Nephron progenitor cell (in vitro differentiated cells): Measurements from ENCODE around the gene HMGCS2.

Source experiments
- DNase-seq: peaks from one replicate; pipeline ENCODE4 v3.0.0; 2021
- H3K27ac Mint-ChIP-seq: 2 replicates; pipeline ENCODE4 v1.8.0; 2021; ENCODE audit warnings: mild to moderate bottlenecking, moderate library complexity, mixed read lengths
- H3K27me3 Mint-ChIP-seq: 2 replicates; pipeline ENCODE4 v1.8.0; 2021; ENCODE audit warnings: mild to moderate bottlenecking, low read depth, mixed read lengths; ENCODE audit not compliant: poor library complexity
- H3K36me3 Mint-ChIP-seq: 2 replicates; pipeline ENCODE4 v1.8.0; 2021; ENCODE audit warnings: low read depth, mixed read lengths
- H3K4me1 Mint-ChIP-seq: 2 replicates; pipeline ENCODE4 v1.8.0; 2021; ENCODE audit warnings: mixed read lengths
- H3K4me3 Mint-ChIP-seq: 2 replicates; pipeline ENCODE4 v1.8.0; 2021; ENCODE audit warnings: mild to moderate bottlenecking, moderate library complexity, mixed read lengths
- H3K9me3 Mint-ChIP-seq: 2 replicates; pipeline ENCODE4 v1.8.0; 2021; ENCODE audit warnings: mild to moderate bottlenecking, moderate library complexity, mixed read lengths
- CTCF ChIP-seq: fragments of 200-600 bp; sonication (generic); IDR thresholded peaks from 2 replicates; pipeline ENCODE4 v1.5.0; 2021; ENCODE audit warnings: antibody characterized with exemption

The HMGCS2 gene

GRCh38 chr1:119773711-119774241 is 5.1 kb upstream of the HMGCS2 start:
- Mint-ChIP-seq H3K9me3 (peaks cover 4% of the 10 kb centered on the region), H3K27me3 (peaks cover 4% of the 10 kb centered on the region), H3K36me3 (no peaks in the 10 kb centered on the region), H3K4me1 (peaks cover 35% of the 10 kb centered on the region), H3K4me3 (peak overlapping the region; percentile 27), H3K27ac (peak overlapping the region; percentile 3)
- no peak for TF ChIP-seq CTCF
- no peak for DNase-seq

- Mint-ChIP-seq H3K4me3 (no peak overlapping the region), H3K27me3 (peaks cover 4% of the 10 kb centered on the region), H3K36me3 (no peaks in the 10 kb centered on the region), H3K4me1 (peaks cover 36% of the 10 kb centered on the region), H3K27ac (no peak overlapping the region), H3K9me3 (peaks cover 4% of the 10 kb centered on the region)
- DNase-seq: no peak
- TF ChIP-seq CTCF: no peak
These were observed 3.6 kb upstream of the HMGCS2 start for GRCh38 chr1:119772298-119772697.

GRCh38 chr1:119771770-119772169 is 3.1 kb upstream of the HMGCS2 start:
- Mint-ChIP-seq H3K9me3 (peaks cover 4% of the 10 kb centered on the region), H3K4me3 (no peak overlapping the region), H3K4me1 (peaks cover 36% of the 10 kb centered on the region), H3K27ac (no peak overlapping the region), H3K36me3 (no peaks in the 10 kb centered on the region), H3K27me3 (peaks cover 4% of the 10 kb centered on the region)
- TF ChIP-seq CTCF: no peak
- no peak for DNase-seq

GRCh38 chr1:119771016-119771415 is 2.3 kb upstream of the HMGCS2 start:
- peaks cover 36% of the 10 kb centered on the region for H3K4me1 Mint-ChIP-seq
- peak; percentile 23 for TF ChIP-seq CTCF
- no peaks in the 10 kb centered on the region for H3K9me3 Mint-ChIP-seq
- DNase-seq: no peak
- no peak overlapping the region for H3K4me3 Mint-ChIP-seq
- H3K36me3 Mint-ChIP-seq: no peaks in the 10 kb centered on the region
- H3K27ac Mint-ChIP-seq: no peak overlapping the region
- H3K27me3 Mint-ChIP-seq: peaks cover 4% of the 10 kb centered on the region

- no peaks in the 10 kb centered on the region for H3K36me3 Mint-ChIP-seq
- DNase-seq: no peak
- H3K9me3 Mint-ChIP-seq: peaks cover 4% of the 10 kb centered on the region
- no peak overlapping the region for H3K4me3 Mint-ChIP-seq
- no peak overlapping the region for H3K27ac Mint-ChIP-seq
- peaks cover 4% of the 10 kb centered on the region for H3K4me1 Mint-ChIP-seq
- peaks cover 7% of the 10 kb centered on the region for H3K27me3 Mint-ChIP-seq
- no peak for TF ChIP-seq CTCF
These were observed 1.2 kb downstream of the HMGCS2 start for GRCh38 chr1:119767486-119767885.

GRCh38 chr1:119766374-119766794 is 2.3 kb downstream of the HMGCS2 start:
- H3K4me3 Mint-ChIP-seq: no peak overlapping the region
- peaks cover 4% of the 10 kb centered on the region for H3K9me3 Mint-ChIP-seq
- no peak for TF ChIP-seq CTCF
- no peak for DNase-seq
- H3K27me3 Mint-ChIP-seq: peaks cover 7% of the 10 kb centered on the region
- H3K27ac Mint-ChIP-seq: no peak overlapping the region
- H3K4me1 Mint-ChIP-seq: peaks cover 4% of the 10 kb centered on the region
- H3K36me3 Mint-ChIP-seq: no peaks in the 10 kb centered on the region
